Chondrocyte (in vitro differentiated cells): ENCODE measurements around the gene TMEM156. TPM values are rescaled to one million over a fixed set of nuclear protein-coding genes. Genes with fewer than 3 reads are reported as not detected.
"Not testable (repeated sequence)": the region's sequence is repeated elsewhere in the genome, so short reads cannot be mapped to it uniquely, and the experiment has no call there.

Source experiments
- DNase-seq: peaks from one replicate; pipeline ENCODE4 v3.0.0; 2021; ENCODE audit warnings: mixed read lengths, low spot score
- H3K27ac Mint-ChIP-seq: one replicate; pipeline ENCODE4 v1.8.0; 2021; ENCODE audit warnings: mild to moderate bottlenecking, moderate library complexity, mixed read lengths; ENCODE audit not compliant: unreplicated experiment
- H3K27me3 Mint-ChIP-seq: 2 replicates; pipeline ENCODE4 v1.8.0; 2021; ENCODE audit warnings: low read depth, mixed read lengths
- H3K36me3 Mint-ChIP-seq: 2 replicates; pipeline ENCODE4 v1.8.0; 2021; ENCODE audit warnings: low read depth, mixed read lengths
- H3K4me1 Mint-ChIP-seq: 2 replicates; pipeline ENCODE4 v1.8.0; 2021; ENCODE audit warnings: low read depth, mild to moderate bottlenecking, mixed read lengths
- H3K4me3 Mint-ChIP-seq: one replicate; pipeline ENCODE4 v1.8.0; 2021; ENCODE audit warnings: mild to moderate bottlenecking, moderate library complexity, mixed read lengths; ENCODE audit not compliant: unreplicated experiment
- H3K9me3 Mint-ChIP-seq: 2 replicates; pipeline ENCODE4 v1.8.0; 2021; ENCODE audit warnings: low read depth, mixed read lengths
- CTCF ChIP-seq: fragments of 200-600 bp; sonication (generic); IDR thresholded peaks from 2 replicates; pipeline ENCODE4 v1.5.0; 2021; ENCODE audit warnings: antibody characterized with exemption, mild to moderate bottlenecking, moderate library complexity
- total RNA-seq: library from RNA; stranded (reverse); gene quantifications from 3 replicates; pipeline ENCODE4 v1.2.1, GENCODE V29; 2021

Gene TMEM156
- total RNA-seq, 1 donor from 2014 or later, result 0.32 TPM

GRCh38 chr4:38967260-38968095 is 64.7 kb downstream of the TMEM156 start:
- peaks cover 2% of the 10 kb centered on the region for H3K36me3 Mint-ChIP-seq
- H3K4me1 Mint-ChIP-seq, result peaks cover 20% of the 10 kb centered on the region
- peak overlapping the region; percentile 99 for H3K27ac Mint-ChIP-seq
- no peaks in the 10 kb centered on the region for H3K27me3 Mint-ChIP-seq
- peaks cover 2% of the 10 kb centered on the region for H3K9me3 Mint-ChIP-seq
- peak; percentile 38 for TF ChIP-seq CTCF
- peak overlapping the region; percentile 5 for H3K4me3 Mint-ChIP-seq
- DNase-seq, result no peak

GRCh38 chr4:38965866-38966265 is 66.3 kb downstream of the TMEM156 start:
- Mint-ChIP-seq H3K36me3 (peaks cover 2% of the 10 kb centered on the region), H3K4me1 (peaks cover 20% of the 10 kb centered on the region), H3K27ac (peak overlapping the region; percentile 99), H3K27me3 (no peaks in the 10 kb centered on the region), H3K4me3 (no peak overlapping the region), H3K9me3 (peaks cover 11% of the 10 kb centered on the region)
- no peak for TF ChIP-seq CTCF
- DNase-seq, result no peak

- peaks cover 11% of the 10 kb centered on the region for H3K9me3 Mint-ChIP-seq
- no peak for DNase-seq
- peaks cover 20% of the 10 kb centered on the region for H3K4me1 Mint-ChIP-seq
- H3K4me3 Mint-ChIP-seq, result no peak overlapping the region
- H3K27me3 Mint-ChIP-seq, result no peaks in the 10 kb centered on the region
- TF ChIP-seq CTCF, result no peak
- H3K27ac Mint-ChIP-seq, result no peak overlapping the region
- peaks cover 2% of the 10 kb centered on the region for H3K36me3 Mint-ChIP-seq
Measured at GRCh38 chr4:38964942-38965775, 67.0 kb downstream of the TMEM156 start.

DNA sequence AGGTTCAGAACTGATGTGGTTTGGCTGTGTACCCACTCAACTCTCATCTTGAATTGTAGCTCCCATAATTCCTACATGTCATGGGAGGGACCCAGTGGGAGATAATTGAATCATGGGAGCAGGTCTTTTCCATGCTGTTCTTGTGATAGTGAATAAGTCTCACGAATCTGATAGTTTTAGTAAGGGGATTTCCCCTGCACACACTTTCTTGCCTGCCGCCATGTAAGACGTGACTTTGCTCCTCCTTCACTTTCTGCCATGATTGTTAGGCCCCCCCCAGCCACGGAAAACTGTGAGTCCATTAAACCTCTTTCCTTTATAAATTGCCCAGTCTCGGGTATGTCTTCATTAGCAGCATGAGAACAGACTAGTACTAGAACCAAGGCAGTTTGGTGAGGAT is 73.0 kb downstream of the TMEM156 start:
- H3K36me3 Mint-ChIP-seq, H3K4me3 Mint-ChIP-seq: not testable (repeated sequence)

DNA sequence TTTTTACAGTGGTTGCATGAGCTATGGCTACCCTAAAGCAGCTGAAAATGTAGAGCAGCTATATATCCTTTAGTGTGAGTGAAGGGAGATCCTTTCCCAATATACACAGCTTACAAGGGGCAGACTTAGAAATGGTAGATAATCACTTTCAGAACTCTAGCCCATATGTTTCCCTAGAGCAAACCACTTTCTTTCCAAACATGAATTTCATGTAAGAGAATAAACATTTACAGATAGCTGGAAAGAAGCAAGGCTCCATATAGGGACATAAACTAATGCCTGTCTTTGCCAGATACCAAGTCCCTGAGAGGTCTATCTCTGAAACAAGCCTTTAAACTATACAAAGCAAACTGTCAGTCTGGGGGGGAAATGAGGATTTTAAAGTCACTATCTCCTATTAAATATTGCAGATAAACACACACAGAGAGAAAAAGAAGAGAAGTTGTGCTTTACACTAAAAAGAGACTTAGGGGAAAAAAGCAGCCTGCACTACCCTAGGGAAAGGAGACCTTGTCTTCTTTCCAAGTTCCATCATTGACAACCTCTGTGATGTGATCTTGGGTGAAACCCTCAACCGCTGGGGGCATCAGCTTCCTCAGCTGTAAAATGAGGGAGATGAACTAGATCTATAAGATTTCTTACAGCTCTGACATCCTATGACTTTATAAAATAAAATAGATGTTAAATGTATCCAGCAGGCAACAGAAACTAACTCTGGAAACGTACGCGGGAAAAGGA is 73.6 kb downstream of the TMEM156 start:
- no peak overlapping the region for H3K4me3 Mint-ChIP-seq
- H3K27me3 Mint-ChIP-seq, result no peaks in the 10 kb centered on the region
- DNase-seq, result no peak
- H3K27ac Mint-ChIP-seq, result peak overlapping the region; percentile 23
- peaks cover 2% of the 10 kb centered on the region for H3K36me3 Mint-ChIP-seq
- TF ChIP-seq CTCF, result no peak
- H3K4me1 Mint-ChIP-seq, result peaks cover 12% of the 10 kb centered on the region
- peaks cover 9% of the 10 kb centered on the region for H3K9me3 Mint-ChIP-seq

More for the DNA sequence above, 73.0 kb downstream of the TMEM156 start:
- H3K27ac Mint-ChIP-seq, DNase-seq, H3K27me3 Mint-ChIP-seq, H3K9me3 Mint-ChIP-seq: not testable (repeated sequence)
- peaks cover 12% of the 10 kb centered on the region for H3K4me1 Mint-ChIP-seq
